Activated naive CD4-positive, alpha-beta T cell (primary cell): ENCODE measurements around the gene P2RY2.

Experiments used
- DNase-seq, 4 experiments: peaks; one replicate each; lab custom pipeline; 2025; lab: John Stamatoyannopoulos, UW

P2RY2 gene

GRCh38 chr11:73205661-73206343 is 12.3 kb upstream of the P2RY2 start:
- no peak for DNase-seq

- DNase-seq = no peak
Measured at GRCh38 chr11:73206801-73207200, 11.3 kb upstream of the P2RY2 start.

- no peak for DNase-seq
Measured at GRCh38 chr11:73209892-73210291, 8.2 kb upstream of the P2RY2 start.

- DNase-seq = no peak
Measured at GRCh38 chr11:73210916-73211667, 7.0 kb upstream of the P2RY2 start.

GRCh38 chr11:73213196-73214143 is 4.6 kb upstream of the P2RY2 start:
- no peak for DNase-seq

GRCh38 chr11:73215191-73216134 is 2.6 kb upstream of the P2RY2 start:
- no peak for DNase-seq

- DNase-seq = no peak
Measured at GRCh38 chr11:73216465-73216864, 1.6 kb upstream of the P2RY2 start.

GRCh38 chr11:73217131-73217809 is 811 bp upstream of the P2RY2 start:
- DNase-seq = no peak

GRCh38 chr11:73217810-73218105 is 323 bp upstream of the P2RY2 start:
- no peak for DNase-seq

GRCh38 chr11:73218830-73219215 is 742 bp downstream of the P2RY2 start:
- DNase-seq = no peak

GRCh38 chr11:73219396-73220285 is 1.6 kb downstream of the P2RY2 start:
- no peak for DNase-seq

GRCh38 chr11:73221451-73221850 is 3.4 kb downstream of the P2RY2 start:
- DNase-seq = no peak

GRCh38 chr11:73221996-73222395 is 3.9 kb downstream of the P2RY2 start:
- no peak for DNase-seq

- DNase-seq = no peak
Measured at GRCh38 chr11:73223998-73224730, 6.1 kb downstream of the P2RY2 start.

GRCh38 chr11:73225001-73225686 is 7.1 kb downstream of the P2RY2 start:
- DNase-seq = no peak

GRCh38 chr11:73225851-73226250 is 7.8 kb downstream of the P2RY2 start:
- DNase-seq = no peak

GRCh38 chr11:73226297-73227006 is 8.4 kb downstream of the P2RY2 start:
- DNase-seq = no peak
